K562 (cell line): Measurements from ENCODE around the gene INTS6. TPM values are rescaled to one million over a fixed set of nuclear protein-coding genes. Genes with fewer than 3 reads are reported as not detected.

Experiments
- ATAC-seq: fragments of 200-7000 bp; cut with Tn5 transposase; 3 replicates; pipeline ENCODE4 v1.9.1; 2020; ENCODE audit warnings: moderate library complexity
- BruUV-seq: library from RNA; stranded (reverse); fragments of 400-500 nt; replicated peaks from 2 replicates; lab custom pipeline; 2021; lab: Mats Ljungman, UMichigan
- CTCF ChIA-PET: fragments of 300-600 bp; formaldehyde crosslinking; extraction: SDS; loops from one replicate; lab custom pipeline; 2021; ENCODE audit warnings: low intra/inter-chr PET ratio; lab: Yijun Ruan, JAX
- POLR2A ChIA-PET: fragments of 300-600, 350-650 bp; sonication (Branson Sonifier 250); formaldehyde crosslinking; extraction: SDS; loops from one replicate; lab custom pipeline; 2021; ENCODE audit warnings: antibody characterized with exemption, inconsistent platforms; lab: Yijun Ruan, JAX
- DNase-seq, 4 experiments: peaks; one replicate each; pipeline versions ENCODE4 v3.0.0 to v3.0.0-alpha.2; 2011 to 2018; ENCODE audit warnings: low spot score in 3 of 4, mixed read lengths in 3 of 4; ENCODE audit errors: extremely low read depth in 1 of 4
- FAIRE-seq: peaks from 2 replicates; lab custom pipeline; 2011; peaks lifted over from hg19 to GRCh38; lab: Jason Lieb, UNC
- H2AFZ ChIP-seq: 2 replicates; pipeline ENCODE4 v1.6.0; 2011; ENCODE audit warnings: low read depth, low read length, control low read depth, inconsistent platforms
- H3K27ac ChIP-seq: fragments of 200-600 bp; 3 replicates; pipeline ENCODE4 v1.8.0; 2011; ENCODE audit warnings: low read depth, mild to moderate bottlenecking, control low read depth, inconsistent platforms, low read length, moderate library complexity, mixed read lengths; ENCODE audit errors: extremely low read depth
- H3K27me3 ChIP-seq, 2 experiments: fragments of 300-600 bp in 1 of 2; 2 replicates in 1 of 2; 3 replicates in 1 of 2; pipeline versions ENCODE4 v1.6.0 to v1.8.0; 2011; ENCODE audit warnings: inconsistent platforms in 2 of 2, low read length in 2 of 2, mild to moderate bottlenecking in 1 of 2, mixed read lengths in 1 of 2, moderate library complexity in 1 of 2; ENCODE audit not compliant: control insufficient read depth in 2 of 2, insufficient read depth in 2 of 2
- H3K36me3 ChIP-seq: fragments of 300-600 bp; 3 replicates; pipeline ENCODE4 v1.8.0; 2011; ENCODE audit warnings: mild to moderate bottlenecking, low read length, inconsistent platforms; ENCODE audit not compliant: control insufficient read depth, insufficient read depth
- H3K4me1 ChIP-seq, 2 experiments: fragments of 200-600 bp in 1 of 2; replicated peaks in 1 of 2; 2 replicates in 1 of 2; 3 replicates in 1 of 2; pipeline versions ENCODE4 v1.5.1 to v1.8.0; 2011; ENCODE audit warnings: inconsistent platforms in 2 of 2, low read length in 2 of 2, mild to moderate bottlenecking in 1 of 2, mixed read lengths in 1 of 2, moderate library complexity in 1 of 2; ENCODE audit not compliant: control insufficient read depth in 2 of 2, insufficient read depth in 2 of 2
- H3K4me2 ChIP-seq: 2 replicates; pipeline ENCODE4 v1.6.1; 2011; ENCODE audit warnings: low read length, control low read depth, inconsistent platforms, mixed read lengths; ENCODE audit not compliant: insufficient read depth
- H3K4me3 ChIP-seq: fragments of 200-600 bp; sonication (generic), shearing (Covaris generic); 2 replicates; pipeline ENCODE4 v1.5.1; 2016; ENCODE audit warnings: control low read depth, inconsistent platforms
- H3K79me2 ChIP-seq: fragments of 200-600 bp; 3 replicates; pipeline ENCODE4 v1.8.0; 2011; ENCODE audit warnings: low read length, inconsistent platforms; ENCODE audit not compliant: control insufficient read depth, insufficient read depth
- H3K9ac ChIP-seq, 2 experiments: 2 replicates each; pipeline versions ENCODE4 v1.6.0 to v1.6.1; 2011; ENCODE audit warnings: low read depth in 2 of 2, low read length in 2 of 2, control low read depth in 1 of 2, inconsistent platforms in 1 of 2, mild to moderate bottlenecking in 1 of 2, mixed read lengths in 1 of 2; ENCODE audit not compliant: insufficient read depth in 1 of 2
- H3K9me1 ChIP-seq: one replicate; pipeline ENCODE4 v1.6.0; 2011; ENCODE audit warnings: inconsistent platforms, mild to moderate bottlenecking, low read length, moderate library complexity; ENCODE audit not compliant: control insufficient read depth, insufficient read depth
- H3K9me3 ChIP-seq: replicated peaks from 2 replicates; pipeline ENCODE4 v1.5.1; 2011; ENCODE audit warnings: low read depth, low read length, inconsistent platforms; ENCODE audit not compliant: control insufficient read depth, insufficient read depth
- H4K20me1 ChIP-seq: replicated peaks from 2 replicates; pipeline ENCODE4 v1.6.1; 2011; ENCODE audit warnings: low read length, inconsistent platforms, mixed read lengths; ENCODE audit not compliant: control insufficient read depth, insufficient read depth
- CBX5 ChIP-seq: IDR thresholded peaks from 2 replicates; pipeline ENCODE4 v1.6.1; 2014; ENCODE audit warnings: low read depth, borderline replicate concordance
- E2F8 ChIP-seq: fragments of 450-650 bp; IDR thresholded peaks from 2 replicates; pipeline ENCODE4 v1.7.1; 2018; ENCODE audit warnings: mild to moderate bottlenecking, low read depth; ENCODE audit not compliant: partially characterized antibody
- ILF3 ChIP-seq: fragments of 450-650 bp; IDR thresholded peaks from 2 replicates; pipeline ENCODE4 v1.6.1; 2018; ENCODE audit warnings: antibody characterized with exemption, mild to moderate bottlenecking, moderate library complexity, borderline replicate concordance
- NR2C1 ChIP-seq, 2 experiments: fragments of 450-650 bp; IDR thresholded peaks; 2 replicates each; pipeline ENCODE4 v1.6.1; 2017; ENCODE audit warnings: mild to moderate bottlenecking in 2 of 2, antibody characterized with exemption in 1 of 2, inconsistent platforms in 1 of 2, missing compliant biosample characterization in 1 of 2, missing genetic modification characterization in 1 of 2
- PRPF4 ChIP-seq: fragments of 200-400 bp; formaldehyde crosslinking; IDR thresholded peaks from one replicate; pipeline ENCODE4 v1.6.1; 2017; ENCODE audit warnings: low read length, low read depth, mild to moderate bottlenecking; ENCODE audit not compliant: insufficient read depth, poor library complexity, severe bottlenecking
- ZBTB2 ChIP-seq: fragments of 450-650 bp; IDR thresholded peaks from 2 replicates; pipeline ENCODE4 v1.6.1; 2016; ENCODE audit warnings: antibody characterized with exemption
- ZNF212 ChIP-seq: fragments of 450-650 bp; formaldehyde crosslinking; IDR thresholded peaks from 2 replicates; pipeline ENCODE4 v1.4.0; 2020; ENCODE audit warnings: mild to moderate bottlenecking
- ZNF609 ChIP-seq: sonication (generic); formaldehyde crosslinking; IDR thresholded peaks from 2 replicates; pipeline ENCODE4 v1.8.1; 2023; ENCODE audit warnings: missing genetic modification reagents, mild to moderate bottlenecking, borderline replicate concordance
- WGBS: fragments of 100-300 bp; shearing (Covaris generic); methylation state at CpG from one replicate; pipeline ENCODE4 v1.1.6; 2016; ENCODE audit warnings: low coverage, mixed read lengths; ENCODE audit not compliant: insufficient coverage; ENCODE audit errors: missing lambda C conversion rate; 5-methylcytosine and 5-hydroxymethylcytosine counted together
- in situ Hi-C: fragments of 300-500 bp; cut with MboI; formaldehyde crosslinking; loops from 4 replicates; pipeline ENCODE4 v1.15.0; 2018; ENCODE audit warnings: inconsistent platforms, mixed read lengths
- intact Hi-C: fragments of 100-400 bp; cut with micrococcal nuclease; formaldehyde crosslinking; loops from 2 replicates; pipeline ENCODE4 v1.14.2; 2022
- polyA plus RNA-seq, 8 experiments: library from polyadenylated mRNA; depleted of rRNA in 4 of 8; stranded (reverse) in 5 of 8; unstranded in 3 of 8; fragments of >200 nt; fragmentation: Nextera tagmentation in 2 of 8; fragmentation: Illumina TruSeq in 1 of 8; extraction: Ambion mirVana in 2 of 8; extraction: Trizol in 1 of 8; gene quantifications; 2 replicates each; pipeline versions ENCODE4 v1.2.1 to v1.2.3, GENCODE V29; 2011 to 2014; ENCODE audit warnings: inconsistent platforms in 1 of 8, missing spikeins in 1 of 8
- total RNA-seq, 7 experiments: library from RNA; depleted of rRNA in 6 of 7; stranded (reverse); fragments of >200 nt in 6 of 7; fragmentation: Illumina TruSeq in 2 of 7; extraction: Trizol in 2 of 7; gene quantifications; 2 replicates each; pipeline versions ENCODE4 v1.2.1 to v1.2.3, GENCODE V29; 2011 to 2021; ENCODE audit warnings: low replicate concordance in 1 of 7

INTS6 gene
- total and polyA plus RNA-seq, 9 of the 15 experiments (the other 6 are each of a cell fraction or from before 2014, with no cell fraction given): 3.7 to 29.8 (median 16.1) TPM

GRCh38 chr13:51348069-51348967 lies 104.5 kb downstream of the INTS6 start:
- Histone ChIP-seq H3K9me1 (no peaks in the 10 kb centered on the region), H4K20me1 (no peaks in the 10 kb centered on the region), H3K27me3 (peaks cover under 1 to 24% of the 10 kb centered on the region in 2 experiments; a peak in 2 of 5 replicates), H3K4me3 (no peak overlapping the region), H3K79me2 (no peaks in the 10 kb centered on the region), H2AFZ (no peak overlapping the region), H3K36me3 (no peaks in the 10 kb centered on the region), H3K4me1 (no peaks in the 10 kb centered on the region), H3K4me2 (no peak overlapping the region), H3K9me3 (no peaks in the 10 kb centered on the region), H3K27ac (no peak overlapping the region), H3K9ac (no peak overlapping the region)
- ATAC-seq: no peak
- 6% methylated on average over 9 of the region's 10 CpGs for WGBS
- BruUV-seq: no TSS peak
- no peak for FAIRE-seq
- ChIA-PET CTCF (no interaction called here), POLR2A (no interaction called here)
- no peak for DNase-seq
- intact Hi-C loops (no loop called here), in situ Hi-C loops (no loop called here)
- no peak for TF ChIP-seq CBX5
- TF ChIP-seq PRPF4: no peak
- no peak for TF ChIP-seq ZBTB2
- TF ChIP-seq E2F8: no peak
- TF ChIP-seq ZNF609 (CRISPR knock-in tag): no peak
- no peak for TF ChIP-seq ZNF212
- TF ChIP-seq ILF3: no peak
- TF ChIP-seq NR2C1 (IDR thresholded peaks at IDR 0.05): no peak
- no peak for TF ChIP-seq NR2C1 (tag; IDR thresholded peaks at IDR 0.05)
